GM12878 (cell line): ENCODE results near the gene PDLIM4. TPM values are rescaled to one million over a fixed set of nuclear protein-coding genes. Genes with fewer than 3 reads are reported as not detected.

Source experiments
- ATAC-seq: fragments of 200-7000 bp; cut with Tn5 transposase; 3 replicates; pipeline ENCODE4 v1.9.1; 2020; ENCODE audit warnings: mild to moderate bottlenecking, moderate library complexity
- BruUV-seq: library from RNA; stranded (reverse); fragments of 400-500 nt; replicated peaks from 2 replicates; lab custom pipeline; 2021; lab: Mats Ljungman, UMichigan
- CTCF ChIA-PET: fragments of 300-600 bp; sonication (Branson Sonifier 250); formaldehyde crosslinking; extraction: SDS; loops from one replicate; lab custom pipeline; 2021; ENCODE audit warnings: inconsistent platforms; lab: Yijun Ruan, JAX
- POLR2A ChIA-PET: fragments of 350-600 bp; formaldehyde crosslinking; extraction: SDS; loops from one replicate; lab custom pipeline; 2021; ENCODE audit warnings: inconsistent platforms; lab: Charles Lee
- RAD21 ChIA-PET: fragments of 300-600 bp; sonication (Branson Sonifier 250); formaldehyde crosslinking; loops from one replicate; lab custom pipeline; 2023; ENCODE audit warnings: antibody characterized with exemption; ENCODE audit not compliant: unreplicated experiment; lab: Charles Lee
- SMC1A ChIA-PET: fragments of 300-600 bp; sonication (Branson Sonifier 250); formaldehyde crosslinking; loops from one replicate; lab custom pipeline; 2023; ENCODE audit not compliant: unreplicated experiment, uncharacterized antibody; lab: Charles Lee
- DNase-seq: peaks from one replicate; pipeline ENCODE4 v3.0.0-alpha.2; 2011; ENCODE audit warnings: low read depth, low spot score
- FAIRE-seq: peaks from 3 replicates; lab custom pipeline; 2011; peaks lifted over from hg19 to GRCh38; lab: Jason Lieb, UNC
- H2AFZ ChIP-seq: 2 replicates; pipeline ENCODE4 v1.6.0; 2011; ENCODE audit warnings: low read depth, low read length, control low read depth; ENCODE audit not compliant: control insufficient read depth
- H3K27ac ChIP-seq: 2 replicates; pipeline ENCODE4 v1.5.1; 2011; ENCODE audit warnings: control low read depth; ENCODE audit not compliant: control insufficient read depth, insufficient read depth
- H3K27me3 ChIP-seq, 2 experiments: replicated peaks in 1 of 2; 2 replicates each; pipeline versions ENCODE4 v1.6.0 to v1.6.1; 2011; ENCODE audit warnings: low read length in 1 of 2; ENCODE audit not compliant: control insufficient read depth in 2 of 2, insufficient read depth in 2 of 2
- H3K36me3 ChIP-seq, 2 experiments: 2 replicates each; pipeline ENCODE4 v1.5.1; 2011; ENCODE audit warnings: low read length in 1 of 2; ENCODE audit not compliant: control insufficient read depth in 2 of 2, insufficient read depth in 2 of 2
- H3K4me1 ChIP-seq: 2 replicates; pipeline ENCODE4 v1.6.1; 2011; ENCODE audit warnings: mild to moderate bottlenecking, low read length, moderate library complexity, mixed read lengths; ENCODE audit not compliant: control insufficient read depth, insufficient read depth
- H3K4me2 ChIP-seq: 2 replicates; pipeline ENCODE4 v1.6.0; 2011; ENCODE audit warnings: control low read depth; ENCODE audit not compliant: control insufficient read depth, insufficient read depth
- H3K4me3 ChIP-seq: fragments of 200-600 bp; sonication (generic); 2 replicates; pipeline ENCODE4 v1.5.1; 2016
- H3K79me2 ChIP-seq: 2 replicates; pipeline ENCODE4 v1.6.0; 2011; ENCODE audit warnings: low read length; ENCODE audit not compliant: control insufficient read depth, insufficient read depth
- H3K9ac ChIP-seq: 2 replicates; pipeline ENCODE4 v1.8.0; 2011; ENCODE audit warnings: low read length, control low read depth, mixed read lengths; ENCODE audit not compliant: control insufficient read depth, insufficient read depth
- H3K9me3 ChIP-seq: replicated peaks from 3 replicates; pipeline ENCODE4 v1.5.1; 2011; ENCODE audit warnings: mild to moderate bottlenecking, low read length; ENCODE audit not compliant: control insufficient read depth, insufficient read depth
- H4K20me1 ChIP-seq: 2 replicates; pipeline ENCODE4 v1.6.0; 2011; ENCODE audit not compliant: control insufficient read depth, insufficient read depth
- ATF7 ChIP-seq: fragments of 450-650 bp; IDR thresholded peaks from 2 replicates; pipeline ENCODE4 v1.6.1; 2016; ENCODE audit warnings: low read depth, mild to moderate bottlenecking
- BMI1 ChIP-seq: fragments of 450-650 bp; IDR thresholded peaks from 2 replicates; pipeline ENCODE4 v1.6.1; 2016; ENCODE audit warnings: mild to moderate bottlenecking, moderate library complexity, borderline replicate concordance
- GABPA ChIP-seq: IDR thresholded peaks from 2 replicates; pipeline ENCODE4 v1.6.1; 2014; ENCODE audit warnings: antibody characterized with exemption, low read depth, mild to moderate bottlenecking, inconsistent platforms
- GATAD2B ChIP-seq: fragments of 450-650 bp; conservative IDR thresholded peaks from 2 replicates; pipeline ENCODE4 v1.6.1; 2017; ENCODE audit warnings: low read depth, mild to moderate bottlenecking, moderate library complexity
- IKZF2 ChIP-seq, 2 experiments: fragments of 450-650 bp; IDR thresholded peaks; 2 replicates each; pipeline ENCODE4 v1.6.1; 2017; ENCODE audit warnings: mild to moderate bottlenecking in 2 of 2, moderate library complexity in 2 of 2
- MXI1 ChIP-seq: fragments of 150-350 bp; IDR thresholded peaks from 2 replicates; pipeline ENCODE4 v1.6.1; 2011; ENCODE audit warnings: low read depth, mild to moderate bottlenecking, inconsistent platforms, low read length, improper control_type of control experiment
- POLR2A ChIP-seq: IDR thresholded peaks from 2 replicates; pipeline ENCODE4 v1.6.1; 2011; ENCODE audit warnings: low read depth, mild to moderate bottlenecking, low read length
- SMC3 ChIP-seq: IDR thresholded peaks from 2 replicates; pipeline ENCODE4 v1.6.1; 2011; ENCODE audit warnings: low read length, improper control_type of control experiment, borderline replicate concordance
- SUPT20H ChIP-seq: IDR thresholded peaks from 2 replicates; pipeline ENCODE4 v1.6.1; 2011; ENCODE audit warnings: low read depth, mild to moderate bottlenecking, low read length, moderate library complexity, borderline replicate concordance; ENCODE audit not compliant: control insufficient read depth
- USF1 ChIP-seq: IDR thresholded peaks from 2 replicates; pipeline ENCODE4 v1.6.1; 2011; ENCODE audit warnings: borderline replicate concordance, low read depth, mild to moderate bottlenecking, moderate library complexity, mixed read lengths, low read length; ENCODE audit not compliant: insufficient read depth; ENCODE audit errors: extremely low read length
- WRNIP1 ChIP-seq: IDR thresholded peaks from 2 replicates; pipeline ENCODE4 v1.6.1; 2011; ENCODE audit warnings: low read depth, low read length, improper control_type of control experiment, borderline replicate concordance
- ZNF24 ChIP-seq: fragments of 450-650 bp; IDR thresholded peaks from 2 replicates; pipeline ENCODE4 v1.6.1; 2017; ENCODE audit warnings: antibody characterized with exemption, mild to moderate bottlenecking
- WGBS: methylation state at CpG from one replicate; pipeline ENCODE4 v1.1.6; 2016; ENCODE audit warnings: low lambda C conversion rate; ENCODE audit not compliant: insufficient replicate concordance, insufficient coverage; ENCODE audit errors: missing lambda C conversion rate; 5-methylcytosine and 5-hydroxymethylcytosine counted together
- in situ Hi-C: fragments of 300-500 bp; cut with MboI; formaldehyde crosslinking; loops from 9 replicates; pipeline ENCODE4 v1.14.3; 2018; ENCODE audit warnings: mixed read lengths
- intact Hi-C: fragments of 100-400 bp; cut with micrococcal nuclease; formaldehyde crosslinking; loops from one replicate; pipeline ENCODE4 v1.14.2; 2022; ENCODE audit not compliant: unreplicated experiment
- polyA plus RNA-seq, 11 experiments: library from polyadenylated mRNA; depleted of rRNA in 4 of 11; unstranded in 6 of 11; stranded (reverse) in 5 of 11; fragments of >200 nt; fragmentation: Nextera tagmentation in 4 of 11; fragmentation: Illumina TruSeq in 1 of 11; extraction: Ambion mirVana in 4 of 11; extraction: Trizol in 1 of 11; gene quantifications; 1 replicate in 1 of 11; 2 replicates in 10 of 11; pipeline versions ENCODE4 v1.2.1 to v1.2.3, GENCODE V29; 2011 to 2016; ENCODE audit warnings: inconsistent platforms in 2 of 11, missing spikeins in 2 of 11, low read depth in 1 of 11
- total RNA-seq, 4 experiments: library from RNA; depleted of rRNA in 3 of 4; stranded (reverse); fragments of >200 nt in 3 of 4; fragmentation: Illumina TruSeq in 1 of 4; extraction: Trizol in 1 of 4; gene quantifications; 2 replicates each; pipeline versions ENCODE4 v1.2.1 to v1.2.3, GENCODE V29; 2013 to 2021

PDLIM4 gene
- total and polyA plus RNA-seq, 10 of the 15 experiments (the other 5 are each of a cell fraction or from before 2014, with no cell fraction given) = 0.13 to 1.7 (median 0.39) TPM; not detected in 3

DNA sequence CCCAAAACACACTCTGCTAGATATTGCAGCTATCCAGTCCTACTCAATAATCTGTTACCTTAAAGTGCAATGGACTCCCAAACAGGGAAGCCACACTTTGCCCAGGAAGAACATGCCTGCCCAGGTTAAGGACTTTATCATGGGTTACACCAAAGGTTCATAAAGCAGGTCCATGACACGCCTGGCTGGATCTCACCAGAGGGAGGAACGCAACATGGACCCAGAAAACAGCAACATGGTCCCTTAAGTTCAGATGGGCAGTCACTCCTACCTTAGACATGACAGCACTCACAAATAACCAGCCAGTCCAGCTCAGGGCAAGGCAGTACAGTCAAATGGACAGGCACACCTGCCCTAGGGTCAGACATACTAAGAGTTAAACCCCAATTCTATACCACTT, 33.6 kb upstream of the PDLIM4 start:
- Histone ChIP-seq H4K20me1 (no peaks in the 10 kb centered on the region), H3K4me3 (no peak overlapping the region), H3K79me2 (no peaks in the 10 kb centered on the region), H3K4me1 (peaks cover 3% of the 10 kb centered on the region), H3K27me3 (peaks cover 0 to 5% of the 10 kb centered on the region in 2 experiments; a peak in 2 of 4 replicates), H3K27ac (no peak overlapping the region), H2AFZ (no peak overlapping the region), H3K36me3 (no peaks in the 10 kb centered on the region), H3K9me3 (no peaks in the 10 kb centered on the region), H3K4me2 (no peak overlapping the region), H3K9ac (no peak overlapping the region)
- ATAC-seq (no peak), FAIRE-seq (no peak), DNase-seq (no peak)
- intact Hi-C loops = no loop called here
- 32% methylated on average over 2 of the region's 2 CpGs for WGBS
- BruUV-seq = no TSS peak
- ChIA-PET CTCF (interaction anchor here (0.7 to 3.0 kb wide), 7 partner anchors 14 to 162 kb away, joined by 3 to 12 read pairs (median 5); no protein-coding TSS in a partner anchor), POLR2A (interaction anchor here (1.0 to 1.4 kb wide), 2 partner anchors 20 to 187 kb away, joined by 3 read pairs; no protein-coding TSS in a partner anchor), RAD21 (interaction anchor here (0.9 to 3.4 kb wide), 2 partner anchors 14 to 18 kb away, joined by 3 to 11 read pairs; no protein-coding TSS in a partner anchor), SMC1A (interaction anchor here (0.8 to 1.6 kb wide), 8 partner anchors 11 to 134 kb away, joined by 3 to 10 read pairs (median 4); no protein-coding TSS in a partner anchor)
- in situ Hi-C loops = no loop called here
- no peak for TF ChIP-seq GABPA
- no peak for TF ChIP-seq POLR2A
- TF ChIP-seq WRNIP1 = no peak
- TF ChIP-seq IKZF2 (IDR thresholded peaks at IDR 0.05) = no peak
- no peak for TF ChIP-seq BMI1
- TF ChIP-seq ATF7 = no peak

DNA sequence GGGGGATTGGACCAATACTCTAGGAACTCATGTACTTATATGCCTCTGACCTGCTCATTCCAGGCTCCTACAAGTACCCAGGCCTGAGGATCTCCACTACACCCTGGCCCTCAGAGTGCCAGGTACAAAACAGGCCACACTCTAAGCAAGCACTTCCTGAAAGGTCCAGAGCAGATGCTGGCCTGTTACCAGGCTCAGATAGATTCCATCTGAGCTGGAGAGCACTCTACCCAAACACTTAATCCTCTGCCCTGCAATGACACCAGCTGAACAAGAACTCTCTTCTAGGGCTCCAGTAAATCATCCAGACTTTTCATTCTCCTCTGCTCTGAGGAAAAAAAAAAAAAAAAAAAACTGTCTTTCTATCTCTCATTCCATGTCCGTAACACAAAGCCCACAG, 32.8 kb upstream of the PDLIM4 start:
- ChIA-PET CTCF (interaction anchor here (0.6 to 4.1 kb wide), 7 partner anchors 13 to 894 kb away, joined by 3 to 41 read pairs (median 5); no protein-coding TSS in a partner anchor), POLR2A (interaction anchor here (0.7 to 1.4 kb wide), 3 partner anchors 10 to 205 kb away, joined by 3 to 4 read pairs (median 3); no protein-coding TSS in a partner anchor), SMC1A (interaction anchor here (1.4 to 1.9 kb wide), 4 partner anchors 13 to 71 kb away, joined by 3 to 9 read pairs (median 4); no protein-coding TSS in a partner anchor), RAD21 (interaction anchor here (0.5 to 3.4 kb wide), 4 partner anchors 13 to 71 kb away, joined by 3 to 11 read pairs (median 3); no protein-coding TSS in a partner anchor)
- no peak overlapping the region for H3K4me3 ChIP-seq
- in situ Hi-C loops (no loop called here), intact Hi-C loops (no loop called here)
- 93% methylated on average over 1 of the region's 1 CpG for WGBS
- no peak for TF ChIP-seq MXI1
- TF ChIP-seq SUPT20H = no peak
- no peak for TF ChIP-seq SMC3
- TF ChIP-seq USF1 = no peak
- TF ChIP-seq ZNF24 = no peak
- no peak for TF ChIP-seq GATAD2B
- no peaks in the 10 kb centered on the region for H3K36me3 ChIP-seq
- H3K9me3 ChIP-seq = no peaks in the 10 kb centered on the region
- no peak overlapping the region for H3K9ac ChIP-seq
- BruUV-seq = TSS peak; percentile 50
- ATAC-seq (no peak), DNase-seq (no peak), FAIRE-seq (no peak)
- H3K27ac ChIP-seq = no peak overlapping the region
- no peak overlapping the region for H3K4me2 ChIP-seq
- H3K79me2 ChIP-seq = no peaks in the 10 kb centered on the region
- no peaks in the 10 kb centered on the region for H4K20me1 ChIP-seq
- no peak overlapping the region for H2AFZ ChIP-seq
- H3K27me3 ChIP-seq = peaks cover 0 to 5% of the 10 kb centered on the region in 2 experiments; a peak in 2 of 4 replicates
- H3K4me1 ChIP-seq = peaks cover 8% of the 10 kb centered on the region
